Right atrium auricular region (tissue), 2 donors: Measurements from ENCODE around the gene KEAP1. TPM values are rescaled to one million over a fixed set of nuclear protein-coding genes. Genes with fewer than 3 reads are reported as not detected.
A peak's percentile ranks its signal among the peaks of the same experiment; 100 is the strongest.
"Not testable (repeated sequence)": the region's sequence is repeated elsewhere in the genome, so short reads cannot be mapped to it uniquely, and the experiment has no call there.

Experiments
- DNase-seq: peaks from one replicate; pipeline ENCODE4 v3.0.0-alpha.2; 2019; ENCODE audit warnings: low spot score
- H3K27ac ChIP-seq, 2 donors: fragments of 200-600 bp; sonication (generic); 1 replicate in 1 of 2; 2 replicates in 1 of 2; pipeline ENCODE4 v1.5.1; 2016 to 2019
- H3K27me3 ChIP-seq, 2 donors: fragments of 200-600 bp; sonication (generic); one replicate each; pipeline versions ENCODE4 v1.5.1 to v1.6.0; 2017 to 2019
- H3K36me3 ChIP-seq: fragments of 200-600 bp; sonication (generic); one replicate; pipeline ENCODE4 v1.5.1; 2016
- H3K4me1 ChIP-seq, 2 donors: fragments of 200-600 bp; sonication (generic); one replicate each; pipeline versions ENCODE4 v1.5.1 to v1.6.0; 2017 to 2019
- H3K4me3 ChIP-seq, 2 donors: fragments of 200-600 bp; sonication (generic); 1 replicate in 1 of 2; 2 replicates in 1 of 2; pipeline ENCODE4 v1.5.1; 2017 to 2019; ENCODE audit warnings: mild to moderate bottlenecking in 1 of 2, moderate library complexity in 1 of 2
- H3K9me3 ChIP-seq, 2 donors: fragments of 200-600 bp; sonication (generic); one replicate each; pipeline ENCODE4 v1.5.1; 2019
- total RNA-seq, 2 donors: library from RNA; depleted of rRNA; stranded (reverse); fragments of >200 nt; gene quantifications; one replicate each; pipeline ENCODE4 v1.1.0, GENCODE V29; 2016
- TF ChIP-seq, protein P1 (sequence below), 2 donors: fragments of 200-600 bp; sonication (generic); IDR thresholded peaks; one replicate each; pipeline ENCODE4 v1.5.1; 2019; ENCODE audit warnings: antibody characterized with exemption in 2 of 2

The KEAP1 gene
- total RNA-seq, 2 donors from 2014 or later: 52.1 to 64.9 TPM

DNA sequence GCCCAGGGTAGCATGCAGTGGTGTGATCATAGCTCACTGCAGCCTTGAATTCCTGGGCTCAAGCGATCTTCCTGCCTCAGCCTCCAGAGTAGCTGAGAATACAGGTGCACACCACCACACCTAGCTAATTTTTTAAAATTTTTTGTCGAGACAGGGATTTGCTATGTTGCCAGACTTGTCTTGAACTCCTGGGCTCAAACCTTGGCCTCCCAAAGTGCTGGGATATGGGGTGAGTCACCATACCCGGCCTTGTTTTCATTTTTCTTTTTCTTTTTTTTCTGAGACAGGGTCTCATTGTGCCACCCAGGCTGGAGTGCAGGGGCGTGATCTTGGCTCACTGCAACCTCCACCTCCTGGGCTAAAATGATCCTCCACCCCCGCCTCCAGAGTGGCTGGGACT lies 38.7 kb downstream of the KEAP1 start:
- no peak overlapping the region for H3K27ac ChIP-seq
- TF ChIP-seq, protein P1, sequence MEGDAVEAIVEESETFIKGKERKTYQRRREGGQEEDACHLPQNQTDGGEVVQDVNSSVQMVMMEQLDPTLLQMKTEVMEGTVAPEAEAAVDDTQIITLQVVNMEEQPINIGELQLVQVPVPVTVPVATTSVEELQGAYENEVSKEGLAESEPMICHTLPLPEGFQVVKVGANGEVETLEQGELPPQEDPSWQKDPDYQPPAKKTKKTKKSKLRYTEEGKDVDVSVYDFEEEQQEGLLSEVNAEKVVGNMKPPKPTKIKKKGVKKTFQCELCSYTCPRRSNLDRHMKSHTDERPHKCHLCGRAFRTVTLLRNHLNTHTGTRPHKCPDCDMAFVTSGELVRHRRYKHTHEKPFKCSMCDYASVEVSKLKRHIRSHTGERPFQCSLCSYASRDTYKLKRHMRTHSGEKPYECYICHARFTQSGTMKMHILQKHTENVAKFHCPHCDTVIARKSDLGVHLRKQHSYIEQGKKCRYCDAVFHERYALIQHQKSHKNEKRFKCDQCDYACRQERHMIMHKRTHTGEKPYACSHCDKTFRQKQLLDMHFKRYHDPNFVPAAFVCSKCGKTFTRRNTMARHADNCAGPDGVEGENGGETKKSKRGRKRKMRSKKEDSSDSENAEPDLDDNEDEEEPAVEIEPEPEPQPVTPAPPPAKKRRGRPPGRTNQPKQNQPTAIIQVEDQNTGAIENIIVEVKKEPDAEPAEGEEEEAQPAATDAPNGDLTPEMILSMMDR (IDR thresholded peaks at IDR 0.05): no peak
- no peaks in the 10 kb centered on the region for H3K27me3 ChIP-seq
- no peak for DNase-seq
- peaks cover 0 to 8% of the 10 kb centered on the region in 2 donors for H3K4me1 ChIP-seq
- H3K9me3 ChIP-seq: no peaks in the 10 kb centered on the region
- H3K4me3 ChIP-seq: no peak overlapping the region
- H3K36me3 ChIP-seq: peaks cover 9% of the 10 kb centered on the region

DNA sequence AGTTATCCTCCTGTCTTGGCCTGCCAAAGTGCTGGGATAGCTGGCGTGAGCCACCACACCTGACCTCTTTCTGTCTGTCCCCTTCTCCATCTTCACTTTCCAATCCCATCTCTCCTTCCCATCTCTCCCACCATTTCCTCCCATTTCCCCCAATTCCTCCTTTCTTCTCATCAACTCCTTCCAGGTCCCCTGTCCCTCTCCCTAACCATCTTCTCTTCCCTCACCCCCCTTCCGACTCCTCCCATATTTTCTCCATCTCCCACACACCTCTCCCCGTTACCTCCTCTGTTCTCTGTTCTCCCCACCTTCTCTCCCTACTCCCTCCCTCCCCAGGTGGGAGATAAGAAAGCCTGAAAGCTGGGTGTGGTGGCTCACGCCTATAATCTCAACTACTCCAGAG lies 40.6 kb downstream of the KEAP1 start:
- Histone ChIP-seq H3K27ac (no peak overlapping the region), H3K36me3 (peaks cover 9% of the 10 kb centered on the region), H3K27me3 (no peaks in the 10 kb centered on the region), H3K4me3 (no peak overlapping the region), H3K4me1 (peaks cover 0 to 8% of the 10 kb centered on the region in 2 donors), H3K9me3 (no peaks in the 10 kb centered on the region)
- TF ChIP-seq, protein P1 (IDR thresholded peaks at IDR 0.05): no peak
- DNase-seq: no peak

DNA sequence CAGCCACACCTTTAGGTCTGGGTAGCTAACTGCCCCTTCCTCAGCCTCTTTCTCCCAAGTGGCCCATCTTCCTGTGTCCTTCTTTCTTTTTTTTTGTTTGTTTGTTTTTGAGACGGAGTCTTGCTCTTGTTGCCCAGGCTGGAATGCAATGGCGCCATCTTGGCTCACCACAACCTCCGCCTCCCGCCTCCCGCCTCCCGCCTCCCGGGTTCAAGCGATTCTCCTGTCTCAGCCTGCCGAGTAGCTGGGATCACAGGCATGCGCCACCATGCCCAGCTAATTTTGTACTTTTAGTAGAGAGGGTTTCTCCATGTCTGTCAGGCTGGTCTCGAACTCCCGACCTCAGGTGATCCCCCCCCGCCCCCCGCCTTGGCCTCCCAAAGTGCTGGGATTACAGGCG lies 41.1 kb downstream of the KEAP1 start:
- not testable (repeated sequence) for H3K4me3 ChIP-seq, H3K27ac ChIP-seq, H3K36me3 ChIP-seq, H3K27me3 ChIP-seq, DNase-seq, H3K4me1 ChIP-seq, H3K9me3 ChIP-seq

DNA sequence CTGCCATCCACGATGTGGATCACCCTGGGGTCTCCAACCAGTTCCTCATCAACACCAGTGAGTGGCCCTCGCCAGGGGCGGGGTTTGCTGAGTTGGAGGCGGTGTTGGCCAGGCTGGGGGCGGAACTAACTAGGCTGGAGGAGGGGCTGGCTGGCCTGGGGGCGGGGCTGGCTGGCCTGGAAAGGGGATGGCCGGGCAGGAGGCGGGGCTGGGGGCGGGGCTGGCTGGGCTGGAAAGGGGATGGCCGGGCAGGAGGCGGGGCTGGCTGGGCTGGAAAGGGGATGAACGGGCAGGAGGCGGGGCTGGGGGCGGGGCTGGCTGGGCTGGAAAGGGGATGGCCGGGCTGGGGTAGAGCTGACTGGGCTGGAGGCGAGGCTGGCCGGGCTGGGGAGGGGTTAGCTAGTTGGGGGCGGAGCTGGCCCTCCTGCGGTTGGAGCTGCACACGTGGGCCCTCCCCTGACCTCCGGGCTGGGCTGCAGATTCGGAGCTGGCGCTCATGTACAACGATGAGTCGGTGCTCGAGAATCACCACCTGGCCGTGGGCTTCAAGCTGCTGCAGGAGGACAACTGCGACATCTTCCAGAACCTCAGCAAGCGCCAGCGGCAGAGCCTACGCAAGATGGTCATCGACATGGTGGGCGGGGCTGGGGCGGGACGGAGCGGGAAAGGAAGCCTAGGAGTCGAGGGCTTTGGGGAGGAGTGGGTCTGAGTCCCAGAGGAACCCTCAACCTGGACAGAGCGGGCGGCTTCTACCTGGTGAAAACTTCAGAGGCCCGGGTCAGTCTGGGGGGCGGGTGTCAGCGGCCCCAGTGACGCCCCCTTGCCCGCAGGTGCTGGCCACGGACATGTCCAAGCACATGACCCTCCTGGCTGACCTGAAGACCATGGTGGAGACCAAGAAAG lies 41.9 kb downstream of the KEAP1 start:
- H3K9me3 ChIP-seq: no peaks in the 10 kb centered on the region
- peaks cover 9% of the 10 kb centered on the region for H3K36me3 ChIP-seq
- H3K27ac ChIP-seq: no peak overlapping the region
- DNase-seq: peak; percentile 93
- peaks cover 0 to 8% of the 10 kb centered on the region in 2 donors for H3K4me1 ChIP-seq
- no peaks in the 10 kb centered on the region for H3K27me3 ChIP-seq
- peak overlapping the region; percentile 24 to 46 for H3K4me3 ChIP-seq
- TF ChIP-seq, protein P1 (IDR thresholded peaks at IDR 0.05): no peak

DNA sequence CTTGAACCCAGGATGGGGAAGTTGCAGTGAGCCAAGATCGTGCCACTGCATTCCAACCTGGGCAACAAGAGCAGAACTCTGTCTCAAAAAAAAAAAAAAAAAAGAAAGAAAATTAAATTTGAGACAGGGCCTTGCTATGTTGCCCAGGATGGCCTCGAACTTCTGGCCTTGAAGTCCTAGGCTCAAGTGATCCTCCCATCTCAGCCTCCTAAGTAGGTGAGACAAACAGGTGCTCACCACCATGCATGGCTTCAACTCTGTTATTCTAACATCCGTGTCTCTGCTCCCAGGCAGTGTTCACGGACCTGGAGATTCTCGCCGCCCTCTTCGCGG lies 42.5 kb downstream of the KEAP1 start:
- Histone ChIP-seq H3K27ac (no peak overlapping the region), H3K9me3 (no peaks in the 10 kb centered on the region), H3K36me3 (peaks cover 9% of the 10 kb centered on the region), H3K4me1 (peaks cover 0 to 8% of the 10 kb centered on the region in 2 donors), H3K27me3 (no peaks in the 10 kb centered on the region), H3K4me3 (peak overlapping the region in 1 of 2 donors; percentile 46)
- no peak for DNase-seq
- TF ChIP-seq, protein P1 (IDR thresholded peaks at IDR 0.05): no peak

DNA sequence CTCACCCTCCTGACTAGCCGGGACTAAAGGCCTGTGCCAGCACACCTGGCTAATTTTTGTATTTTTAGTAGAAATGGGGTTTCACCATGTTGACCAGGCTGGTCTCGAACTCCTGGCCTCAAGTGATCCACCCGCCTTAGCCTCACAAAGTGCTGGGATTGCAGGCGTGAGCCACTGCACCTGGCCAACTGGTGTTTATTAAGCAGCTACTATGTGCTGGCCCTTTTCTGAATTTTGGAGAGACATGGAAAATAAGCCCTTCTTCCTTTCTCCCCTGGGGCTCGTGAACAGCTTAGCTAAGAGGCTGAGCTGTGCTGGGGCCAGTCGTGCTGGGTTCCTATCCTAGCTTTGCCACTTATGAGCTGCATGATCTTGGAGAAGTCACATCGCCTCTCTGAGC lies 44.4 kb downstream of the KEAP1 start:
- DNase-seq, H3K4me1 ChIP-seq, H3K4me3 ChIP-seq, H3K27ac ChIP-seq, H3K36me3 ChIP-seq, H3K27me3 ChIP-seq, H3K9me3 ChIP-seq: not testable (repeated sequence)

DNA sequence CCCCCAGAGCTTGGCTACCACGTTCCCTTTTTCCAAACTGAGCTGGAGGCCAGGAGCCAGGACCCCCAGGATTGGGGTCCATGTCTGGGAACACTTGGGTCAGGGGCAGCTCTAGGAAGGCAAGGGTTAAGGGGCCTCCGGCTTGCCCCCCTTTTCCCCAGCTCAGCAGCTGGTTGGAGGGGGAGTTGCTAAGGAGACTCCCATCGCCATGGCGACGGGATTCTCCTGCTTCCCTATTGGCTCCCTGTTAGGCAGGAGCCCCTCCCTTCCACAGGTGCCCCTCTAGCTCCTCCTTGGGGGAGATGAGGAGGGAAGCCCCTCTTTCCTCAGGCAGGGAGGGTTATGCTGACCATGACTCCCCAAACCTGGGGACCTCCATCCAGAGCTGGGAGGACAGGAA lies 48.9 kb downstream of the KEAP1 start:
- Histone ChIP-seq H3K27me3 (no peaks in the 10 kb centered on the region), H3K36me3 (peaks cover 2% of the 10 kb centered on the region), H3K4me3 (no peak overlapping the region), H3K4me1 (no peaks in the 10 kb centered on the region), H3K9me3 (no peaks in the 10 kb centered on the region), H3K27ac (no peak overlapping the region)
- DNase-seq: no peak
- TF ChIP-seq, protein P1 (IDR thresholded peaks at IDR 0.05): no peak
